GM19438 (cell line): Measurements from ENCODE around the gene EXOC3L2.
"Not testable (repeated sequence)": the region's sequence is repeated elsewhere in the genome, so short reads cannot be mapped to it uniquely, and the experiment has no call there.

Source experiments
- ATAC-seq: cut with Tn5 transposase; IDR thresholded peaks from one replicate; pipeline ENCODE4 v1.9.1; 2021; ENCODE audit warnings: low read depth; ENCODE audit not compliant: unreplicated experiment

The EXOC3L2 gene

GRCh38 chr19:45245334-45245787, at the start of gene EXOC3L2:
EXOC3L2 (minus strand) TSS chr19:45245407; CDS start chr19:45239045, 6,362 bp downstream.
- no peak for ATAC-seq

- ATAC-seq = no peak
Measured at GRCh38 chr19:45294291-45295029, 49.3 kb upstream of the EXOC3L2 start.

DNA sequence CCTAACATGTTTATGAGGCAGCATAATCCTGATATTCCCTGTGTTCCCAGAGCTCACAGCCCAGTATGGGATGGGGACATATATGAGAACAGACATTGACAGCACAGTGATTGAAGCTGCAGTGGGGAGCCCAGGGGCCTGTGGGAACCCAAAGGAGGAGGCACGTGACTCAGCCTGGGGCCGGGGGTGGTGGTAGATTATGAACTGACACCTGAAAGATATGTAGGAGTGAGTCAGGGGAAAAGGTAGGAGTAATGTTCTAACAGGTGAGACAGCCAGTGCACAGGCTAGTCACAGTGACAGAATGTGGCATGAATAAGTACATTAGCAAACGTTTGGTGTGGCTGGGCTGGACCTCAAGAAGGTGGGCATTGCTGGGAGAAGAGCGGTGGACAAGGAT, 48.5 kb upstream of the EXOC3L2 start:
- ATAC-seq = no peak

DNA sequence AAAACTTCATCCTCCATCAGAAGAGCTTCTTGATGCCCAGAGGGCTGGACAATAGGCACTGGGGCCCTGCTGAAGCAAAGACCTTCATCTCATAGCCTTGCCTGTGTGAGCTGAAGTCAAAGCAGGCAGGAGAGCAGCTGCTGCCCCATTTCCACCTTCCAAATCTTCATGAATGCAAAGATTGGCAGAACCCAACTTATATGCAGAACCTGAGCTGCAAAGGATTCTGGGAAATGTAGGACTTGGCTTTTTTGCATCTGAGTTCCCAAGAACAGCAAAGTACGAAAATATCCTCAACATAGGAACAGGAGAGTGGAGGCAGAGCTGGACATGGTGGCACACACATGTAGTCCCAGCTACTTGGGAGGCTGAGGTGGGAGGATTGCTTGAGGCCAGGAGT, 46.6 kb upstream of the EXOC3L2 start:
- no peak for ATAC-seq

GRCh38 chr19:45290381-45290931, 45.2 kb upstream of the EXOC3L2 start:
- no peak for ATAC-seq

GRCh38 chr19:45283443-45284033, 38.3 kb upstream of the EXOC3L2 start:
- no peak for ATAC-seq

DNA sequence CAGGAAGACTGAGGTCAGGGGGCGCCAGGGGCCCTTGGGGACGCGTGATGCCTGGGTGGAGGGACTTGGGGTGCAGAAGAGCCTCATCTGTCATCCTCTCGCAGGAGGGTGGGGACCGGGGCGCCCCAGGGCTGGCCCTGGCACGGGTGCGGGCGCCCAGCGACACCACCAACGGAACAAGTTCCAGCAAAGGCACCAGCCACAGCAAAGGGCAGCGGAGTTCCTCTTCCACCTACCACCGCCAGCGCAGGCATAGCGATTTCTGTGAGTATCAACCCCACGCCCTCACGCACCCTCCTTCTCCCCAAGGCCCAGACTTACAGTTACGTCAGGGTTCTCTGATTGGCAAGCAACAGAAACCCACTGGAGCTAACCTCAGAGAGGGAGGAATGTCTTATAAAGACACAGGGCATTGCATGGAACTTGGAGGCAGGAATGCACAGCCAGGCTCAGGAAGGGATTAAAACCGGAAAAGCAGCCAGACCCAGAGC, 35.3 kb upstream of the EXOC3L2 start:
- ATAC-seq = no peak

DNA sequence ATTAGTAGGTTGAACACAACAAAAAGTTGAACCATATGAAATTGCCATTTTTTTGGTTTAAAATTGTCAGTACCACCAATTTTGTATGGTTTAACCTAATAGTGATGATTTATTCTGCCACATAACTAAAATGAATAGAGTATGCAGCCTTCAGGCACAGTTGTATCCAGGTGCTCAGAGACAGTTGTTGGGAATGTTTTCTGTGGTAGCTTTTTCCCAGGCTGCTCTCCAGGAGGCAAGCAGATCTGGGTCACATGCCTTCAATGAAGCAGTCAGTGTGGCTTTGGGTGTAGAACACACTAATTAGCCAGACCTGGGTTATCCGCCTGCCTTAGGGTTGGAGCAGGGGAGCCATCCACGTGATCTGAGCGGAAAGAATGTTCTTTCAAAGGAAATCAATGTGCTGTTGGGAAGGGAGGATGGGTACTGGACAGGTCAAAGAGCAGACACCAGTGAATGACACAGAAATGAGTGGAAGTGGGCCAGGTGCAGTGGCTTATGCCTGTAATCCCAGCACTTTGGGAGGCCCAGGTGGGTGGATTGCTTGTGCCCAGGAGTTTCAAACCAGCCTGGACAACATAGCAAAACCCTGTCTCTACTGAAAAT, 34.5 kb upstream of the EXOC3L2 start:
- ATAC-seq = no peak

DNA sequence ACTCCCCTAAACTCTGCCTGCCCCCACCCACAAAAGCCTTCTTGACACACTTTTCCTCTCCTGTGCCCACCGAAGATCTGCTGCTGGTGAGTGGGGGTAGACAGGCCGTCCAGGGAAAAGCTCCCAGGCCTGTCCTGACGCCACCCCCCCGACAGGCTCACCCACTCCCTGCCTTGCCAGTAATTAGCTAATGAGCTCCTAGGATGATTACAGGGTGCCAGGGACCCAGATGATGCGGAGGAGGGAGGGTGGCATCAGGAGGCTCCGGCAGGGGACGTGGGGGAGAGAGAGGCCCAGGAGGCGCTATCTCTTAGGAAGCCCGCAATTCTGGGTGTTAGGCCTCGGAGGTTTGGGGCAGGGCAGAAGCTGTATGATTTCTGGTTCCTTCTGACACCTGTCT, 32.9 kb upstream of the EXOC3L2 start:
- ATAC-seq = no peak

DNA sequence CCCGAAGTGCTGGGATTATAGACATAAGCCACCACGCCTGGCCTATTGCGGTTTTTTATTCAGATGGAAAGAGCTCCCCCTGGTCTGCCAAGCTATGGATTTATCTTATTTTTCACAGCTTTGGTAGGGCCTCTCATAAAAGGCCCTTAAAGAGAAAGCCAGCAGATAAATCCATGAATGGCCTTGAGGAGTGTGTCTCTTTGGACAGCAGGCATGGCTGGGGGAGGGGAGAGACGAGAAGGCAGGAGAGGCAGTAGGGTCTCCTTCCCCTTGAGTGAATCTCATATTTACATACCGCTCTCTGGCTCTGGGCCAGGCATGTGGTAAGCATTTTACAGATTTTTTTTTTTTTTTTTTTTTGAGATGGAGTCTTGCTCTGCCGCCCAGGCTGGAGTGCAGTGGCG, 31.1 kb upstream of the EXOC3L2 start:
- no peak for ATAC-seq

- no peak for ATAC-seq
Measured at GRCh38 chr19:45275370-45275971, 30.3 kb upstream of the EXOC3L2 start.

- no peak for ATAC-seq
Measured at GRCh38 chr19:45273521-45273855, 28.3 kb upstream of the EXOC3L2 start.

DNA sequence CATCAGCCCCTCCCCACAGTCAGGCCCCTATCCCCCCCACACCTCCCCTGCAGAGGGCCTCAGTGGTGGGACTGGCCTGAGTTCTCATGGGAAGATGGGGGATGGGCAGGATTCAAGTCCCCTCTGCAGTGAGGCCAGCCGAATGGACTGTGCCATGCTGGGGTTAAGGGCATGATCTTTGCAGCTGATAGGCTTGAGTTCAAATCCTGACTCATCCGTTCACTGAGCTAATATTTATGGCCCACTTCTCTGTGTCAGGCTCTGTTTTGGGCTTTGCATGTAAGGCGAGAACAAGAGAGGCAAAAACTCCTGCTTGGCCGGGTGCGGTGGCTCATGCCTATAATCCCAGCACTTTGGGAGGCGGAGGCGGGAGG, 26.5 kb upstream of the EXOC3L2 start:
- no peak for ATAC-seq

- ATAC-seq = no peak
Measured at GRCh38 chr19:45271098-45271734, 26.0 kb upstream of the EXOC3L2 start.

- not testable (repeated sequence) for ATAC-seq
Measured at GRCh38 chr19:45269939-45270338, 24.7 kb upstream of the EXOC3L2 start.

GRCh38 chr19:45267296-45267695, 22.1 kb upstream of the EXOC3L2 start:
- no peak for ATAC-seq

DNA sequence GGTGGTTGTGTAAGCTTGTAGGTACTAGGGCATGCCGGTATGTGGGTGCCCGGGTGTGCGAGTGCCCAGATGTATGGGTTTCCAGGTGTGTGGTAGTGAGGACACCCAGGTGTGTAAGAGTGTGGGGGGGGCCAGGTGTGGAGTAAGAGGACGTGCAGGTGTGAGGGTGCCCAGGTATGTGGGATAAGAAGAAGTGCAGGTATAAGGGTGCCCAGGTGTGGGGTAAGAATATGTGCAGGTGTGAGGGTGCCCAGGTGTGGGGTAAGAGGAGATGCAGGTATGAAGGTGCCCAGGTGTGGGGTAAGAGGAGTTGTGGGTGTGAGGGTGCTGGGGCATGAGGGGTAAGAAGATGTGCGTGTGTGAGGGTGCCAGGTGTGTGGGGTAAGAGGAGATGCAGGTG, 20.2 kb upstream of the EXOC3L2 start:
- no peak for ATAC-seq

GRCh38 chr19:45264781-45265317, 19.6 kb upstream of the EXOC3L2 start:
- no peak for ATAC-seq

- ATAC-seq = no peak
Measured at GRCh38 chr19:45263013-45263412, 17.8 kb upstream of the EXOC3L2 start.

DNA sequence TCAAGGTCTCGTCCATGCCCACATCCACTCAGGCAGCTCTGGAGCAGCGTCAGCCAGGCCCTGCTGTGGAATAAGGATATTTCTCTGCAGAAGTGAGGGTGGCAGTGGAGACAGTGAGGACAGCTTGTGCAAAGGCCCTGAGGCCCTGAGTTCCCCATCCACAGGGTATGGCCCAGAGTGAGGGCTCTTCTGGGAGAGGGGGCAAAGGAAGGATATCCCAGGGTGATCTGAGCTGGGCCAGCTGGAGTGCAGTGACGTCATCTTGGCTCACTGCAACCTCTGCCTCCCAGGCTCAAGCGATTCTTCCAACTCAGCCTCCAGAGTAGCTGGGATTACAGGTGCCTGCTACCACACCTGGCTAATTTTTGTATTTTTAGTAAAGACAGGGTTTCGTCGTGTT, 17.4 kb upstream of the EXOC3L2 start:
- no peak for ATAC-seq
